Raji (cell line): Measurements from ENCODE around the gene ROR1.

Experiments
- POLR2A ChIP-seq: IDR thresholded peaks from 2 replicates; pipeline ENCODE4 v1.6.1; 2011; ENCODE audit warnings: low read depth, low read length, control low read depth; ENCODE audit not compliant: insufficient read depth

ROR1 gene

DNA sequence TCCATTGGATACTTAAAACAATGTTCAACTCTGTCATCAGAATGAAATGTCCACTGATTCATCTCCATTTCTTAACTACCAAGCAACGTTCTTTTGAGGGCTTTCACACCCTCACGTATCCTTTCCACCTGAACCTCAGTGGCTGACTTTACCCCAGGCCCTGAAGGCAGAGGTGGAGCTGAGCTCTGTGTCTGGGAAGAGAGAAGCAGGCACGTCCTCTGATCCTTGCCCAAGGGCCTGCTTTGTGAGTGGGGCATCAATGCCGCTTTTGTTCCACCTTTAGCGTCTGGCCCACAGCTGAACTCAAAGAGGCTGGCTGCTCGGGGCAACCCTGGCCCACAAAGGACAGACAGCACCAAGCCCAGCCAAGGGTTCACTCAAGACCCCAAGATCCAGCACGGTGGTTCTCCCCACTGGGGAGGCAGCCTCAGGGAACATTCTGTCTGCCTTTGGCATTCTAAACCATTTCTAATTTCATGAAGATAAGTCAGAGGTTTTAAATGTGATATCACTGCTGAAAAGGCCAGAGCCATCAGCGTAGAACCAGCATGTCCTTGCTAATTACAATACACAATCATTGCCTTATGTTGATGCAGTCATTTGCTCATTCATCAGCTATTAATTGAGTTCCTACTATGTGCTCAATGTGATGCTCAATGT, 303.6 kb downstream of the ROR1 start:
- no peak for TF ChIP-seq POLR2A

DNA sequence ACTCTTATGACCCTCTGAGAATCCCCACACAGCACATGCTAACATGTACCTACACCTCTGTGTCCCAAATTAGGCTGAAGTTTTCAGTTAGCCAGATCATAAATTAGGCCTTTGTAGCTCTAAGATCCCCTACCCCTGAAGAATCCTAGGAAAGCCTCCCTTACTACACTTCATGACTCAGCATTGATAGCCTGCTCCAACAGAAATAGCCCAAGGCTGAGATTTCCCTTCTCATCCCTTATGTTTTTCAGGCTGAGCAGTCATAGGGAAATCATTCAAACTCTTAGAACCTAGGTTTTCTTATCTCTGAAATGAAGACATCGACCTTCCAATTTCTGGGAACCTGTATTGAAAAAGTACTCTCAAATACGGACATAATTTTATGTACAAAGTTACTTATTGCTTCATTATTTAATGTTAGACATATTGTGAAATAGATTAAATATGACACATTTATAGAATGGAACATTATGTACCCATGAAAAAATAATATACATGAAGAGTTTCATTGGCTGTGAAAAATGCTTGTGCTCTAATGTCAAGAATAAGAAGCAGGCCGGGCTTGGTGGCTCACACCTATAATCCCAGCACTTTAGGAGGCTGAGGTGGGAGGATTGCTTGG, 307.2 kb downstream of the ROR1 start:
- no peak for TF ChIP-seq POLR2A

DNA sequence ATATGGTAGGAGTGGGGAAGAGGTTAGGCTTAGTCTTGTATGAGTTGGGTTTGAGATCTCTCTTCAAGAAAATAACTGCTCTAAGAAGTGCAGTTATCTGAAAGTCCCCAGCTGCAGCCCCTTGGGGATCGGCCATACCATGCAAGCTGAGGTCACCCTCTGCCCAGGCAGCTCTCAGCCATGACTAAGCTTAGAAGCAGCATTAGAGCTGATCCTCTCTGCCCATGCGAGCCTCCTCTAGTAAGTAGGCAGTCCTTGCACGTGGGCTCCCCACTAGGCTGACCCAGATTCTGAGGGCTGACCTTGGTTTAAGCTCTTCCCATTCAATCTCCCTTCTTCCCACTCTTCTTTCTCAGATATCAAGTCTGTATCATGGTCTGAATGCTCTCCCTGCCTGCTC, 308.6 kb downstream of the ROR1 start:
- no peak for TF ChIP-seq POLR2A

DNA sequence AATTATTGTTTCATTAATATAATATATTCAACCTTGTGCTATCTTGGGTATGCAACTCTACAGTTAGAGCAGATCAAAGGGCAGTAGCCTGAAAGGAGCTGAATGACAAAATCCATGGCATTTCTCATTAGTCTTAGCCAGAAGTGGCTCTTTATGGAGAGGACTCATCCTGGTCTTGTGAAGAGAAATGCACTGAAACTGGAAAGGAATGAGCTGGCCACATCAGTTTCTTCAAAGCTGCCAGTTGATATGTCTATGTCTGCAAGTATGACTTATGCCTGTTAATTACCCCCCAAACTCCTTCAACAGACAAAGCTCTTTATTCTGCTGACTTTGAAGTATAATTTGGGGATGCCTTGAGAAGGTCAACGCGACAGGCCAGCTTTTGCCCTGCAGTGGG, 310.6 kb downstream of the ROR1 start:
- TF ChIP-seq POLR2A, result no peak

DNA sequence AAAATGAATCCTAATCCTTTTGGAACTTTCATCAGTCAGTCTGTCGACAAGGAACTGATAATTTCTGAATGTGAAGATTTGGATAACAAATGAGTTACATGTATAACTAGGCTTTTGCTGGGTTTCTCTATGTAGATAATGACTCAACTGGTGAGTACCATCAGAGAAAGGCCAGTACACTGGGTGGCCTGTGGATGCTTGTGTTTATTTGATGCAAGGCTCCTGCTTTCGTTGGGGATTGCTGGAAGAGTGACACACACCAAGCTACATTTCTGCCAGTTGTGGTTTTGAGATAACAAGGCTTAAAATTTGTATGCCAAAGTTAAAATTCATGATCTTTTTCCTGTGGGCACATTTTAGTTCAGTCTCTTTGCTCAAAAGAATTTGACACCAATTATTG, 314.0 kb downstream of the ROR1 start:
- no peak for TF ChIP-seq POLR2A

DNA sequence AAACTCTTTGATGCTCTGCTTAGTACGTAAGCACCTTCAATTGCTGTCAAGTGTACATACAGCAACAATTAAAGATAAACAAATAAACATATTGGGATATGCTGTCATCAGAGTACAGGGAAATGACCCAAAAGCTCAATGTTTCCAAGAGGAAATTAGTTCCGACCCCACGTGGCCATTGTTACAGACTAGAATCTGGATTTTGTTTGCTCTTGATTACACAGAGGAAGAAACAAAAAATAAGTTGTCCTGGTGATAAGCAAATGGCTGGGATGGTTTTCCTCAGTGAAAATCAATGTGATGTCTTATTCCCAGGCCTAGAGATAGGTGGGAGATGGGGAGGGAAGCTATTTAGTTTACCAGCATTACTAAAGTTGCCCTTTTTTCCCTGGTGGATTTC, 316.6 kb downstream of the ROR1 start:
- TF ChIP-seq POLR2A, result no peak

DNA sequence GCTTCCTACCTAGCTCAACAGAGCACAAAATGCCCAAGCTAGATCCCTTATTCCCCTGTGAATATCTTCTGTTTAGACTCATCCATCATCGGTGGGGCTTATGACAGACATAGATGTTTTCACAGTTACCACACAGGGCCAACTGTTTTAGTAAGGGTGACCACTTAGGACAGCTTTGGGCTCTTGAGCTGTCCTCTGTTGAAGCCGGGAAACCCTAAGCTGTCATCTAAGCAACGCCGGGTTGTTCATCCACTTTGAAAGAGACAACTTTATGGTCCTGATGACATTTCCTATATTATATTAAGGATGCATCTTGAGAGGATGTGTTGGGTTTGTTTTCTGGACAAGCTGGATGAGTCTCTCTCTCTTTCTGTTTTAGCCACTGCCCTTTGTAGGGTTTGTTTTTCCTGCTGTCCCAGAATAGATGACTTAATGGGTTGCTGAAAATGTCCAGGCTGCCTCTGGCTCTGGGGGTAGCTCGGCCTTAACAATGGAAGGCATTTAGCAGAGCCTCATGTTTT, 319.1 kb downstream of the ROR1 start:
- TF ChIP-seq POLR2A, result no peak

DNA sequence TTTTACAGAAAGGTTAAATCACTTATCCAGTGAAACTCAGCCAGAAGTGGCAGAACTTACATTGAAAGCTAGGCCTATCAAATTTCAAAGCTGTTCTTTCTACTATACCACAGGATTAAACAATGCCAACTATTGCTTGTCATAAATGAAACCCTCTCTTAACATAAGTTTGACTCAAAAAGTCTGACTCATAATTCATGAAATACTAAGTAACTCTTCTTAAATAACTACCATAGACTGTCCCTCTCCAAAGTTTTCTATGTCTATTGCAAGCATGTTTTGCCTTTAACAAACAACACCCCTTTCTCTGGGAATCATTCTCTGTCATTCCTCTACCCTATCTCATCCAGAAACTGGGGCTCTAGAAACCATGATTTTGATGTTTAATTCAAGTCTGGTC, 320.1 kb downstream of the ROR1 start:
- TF ChIP-seq POLR2A, result no peak

DNA sequence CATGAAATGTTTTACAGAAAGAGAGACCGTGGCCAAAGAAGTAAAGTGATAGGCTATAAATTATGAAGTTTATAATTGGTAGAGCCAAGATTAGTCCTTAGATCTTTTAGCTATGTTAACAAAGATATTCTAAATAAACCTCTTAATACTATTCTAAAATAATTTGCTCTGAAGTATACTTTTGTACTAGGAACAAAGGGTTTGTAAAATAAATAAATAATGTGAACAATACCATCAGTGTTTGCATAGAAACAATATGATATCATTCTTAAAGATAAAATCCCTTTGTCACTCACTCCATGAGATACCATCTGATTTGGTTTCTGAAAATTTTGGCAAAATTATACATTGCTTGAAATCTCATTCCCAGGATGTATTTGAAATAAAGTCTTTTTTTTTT, 322.0 kb downstream of the ROR1 start:
- no peak for TF ChIP-seq POLR2A

DNA sequence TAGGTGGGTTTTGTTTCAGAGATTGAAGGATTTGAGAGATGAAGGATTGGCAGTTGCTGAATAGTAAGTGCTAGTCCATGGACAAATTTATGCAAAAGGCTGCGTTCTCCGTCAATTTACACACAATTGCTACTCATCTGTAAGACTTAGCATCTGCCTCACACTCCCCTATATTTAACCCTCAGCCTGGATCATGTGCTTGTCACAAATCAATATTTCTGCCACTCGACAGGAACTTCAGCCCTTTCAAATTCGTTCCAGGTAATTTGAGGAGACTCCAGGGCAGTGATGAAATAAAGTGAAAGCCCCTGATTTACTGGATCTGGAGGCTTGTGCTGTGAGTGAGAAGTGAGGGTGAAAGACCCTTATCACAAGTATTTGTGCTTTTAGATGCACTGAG, 324.0 kb downstream of the ROR1 start:
- TF ChIP-seq POLR2A, result no peak

DNA sequence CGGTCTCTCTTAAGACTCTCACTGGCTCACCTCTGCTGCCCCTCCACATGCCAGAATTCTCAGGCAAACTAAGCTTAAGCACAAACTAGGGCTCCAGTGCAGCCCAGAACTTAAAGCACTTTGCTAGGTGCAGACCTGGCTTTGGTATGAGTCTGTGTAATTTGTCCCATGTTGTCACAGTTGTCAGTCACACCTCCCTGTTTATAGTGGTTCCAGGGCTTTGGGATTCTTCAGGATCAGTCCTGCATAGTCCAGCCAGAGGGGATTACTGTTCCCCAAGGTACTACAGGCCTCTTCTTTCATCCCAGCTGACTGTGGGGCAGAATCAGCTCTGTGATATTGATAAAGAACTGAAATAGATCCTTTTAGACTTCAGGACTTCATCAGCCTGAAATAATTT, 324.6 kb downstream of the ROR1 start:
- TF ChIP-seq POLR2A, result no peak

DNA sequence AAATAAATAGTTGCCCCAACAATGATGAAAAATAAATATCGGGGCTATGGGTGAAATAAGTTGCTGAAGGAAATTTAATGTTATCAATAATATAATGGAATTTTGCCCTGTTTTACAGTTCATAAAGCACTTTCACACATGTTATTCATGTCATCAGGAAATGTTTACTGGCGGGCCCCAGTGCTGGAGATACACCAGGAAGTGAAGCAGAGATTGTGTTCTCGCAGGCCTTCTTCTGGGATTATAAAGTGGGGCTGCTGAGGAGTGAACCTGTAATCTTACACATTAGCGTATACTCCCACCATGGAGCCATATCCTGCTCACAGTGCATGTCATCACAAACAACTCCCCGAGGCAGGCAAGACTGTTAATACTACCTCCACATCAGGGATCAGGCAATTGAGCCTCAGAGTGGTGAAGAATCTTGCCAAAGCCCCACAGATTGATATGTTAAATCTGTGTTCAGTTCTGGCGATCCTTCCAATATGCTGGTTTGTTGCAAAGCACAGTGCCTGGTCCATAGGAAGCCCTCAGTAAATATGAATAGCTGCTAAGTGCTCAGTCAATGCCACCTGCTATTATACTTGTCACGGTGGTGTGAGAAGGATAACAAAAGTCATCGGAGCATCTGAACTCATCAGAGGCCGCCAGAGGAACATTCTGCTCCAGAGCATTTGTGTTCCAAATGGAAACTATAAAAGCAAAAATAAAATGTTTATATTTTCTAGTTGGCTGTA, 325.2 kb downstream of the ROR1 start:
- no peak for TF ChIP-seq POLR2A

DNA sequence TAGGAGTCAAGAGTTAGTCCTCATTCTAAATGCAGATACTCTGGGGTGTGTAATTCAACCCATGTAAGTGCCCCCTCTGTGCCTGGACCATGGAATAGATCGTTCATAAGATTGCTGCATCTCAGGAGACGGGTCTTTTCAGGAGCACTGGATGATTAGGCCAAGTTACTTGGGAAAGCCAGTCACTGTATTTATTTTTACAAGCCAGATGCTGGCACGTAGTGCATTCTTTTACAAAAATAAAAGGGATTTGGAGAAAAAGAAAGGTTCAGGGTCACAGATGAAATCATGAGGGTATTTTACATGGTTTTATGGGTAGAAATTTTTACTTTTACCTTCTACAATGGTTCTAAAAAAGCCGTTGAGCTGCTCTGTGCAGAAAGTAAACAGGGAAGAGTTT, 327.0 kb downstream of the ROR1 start:
- no peak for TF ChIP-seq POLR2A

DNA sequence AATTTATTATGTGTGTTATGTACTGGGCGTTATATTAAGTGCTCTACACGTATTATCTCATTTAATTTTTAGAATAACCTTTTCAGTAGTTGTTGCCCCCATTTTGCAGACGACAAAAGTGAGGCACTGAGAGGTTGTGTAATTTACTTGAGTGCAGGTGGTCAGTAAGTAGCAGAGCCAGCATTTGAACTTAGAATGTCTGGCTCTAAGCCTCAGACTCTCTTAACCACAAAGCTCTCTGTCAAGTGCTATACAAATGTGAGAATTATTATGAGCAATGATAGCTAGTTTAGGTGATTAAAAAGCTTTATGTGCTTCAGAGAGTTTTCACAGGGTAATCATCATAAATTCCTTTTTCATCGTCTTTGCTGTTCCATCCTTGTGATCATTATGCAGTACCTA, 333.3 kb downstream of the ROR1 start:
- TF ChIP-seq POLR2A, result no peak

DNA sequence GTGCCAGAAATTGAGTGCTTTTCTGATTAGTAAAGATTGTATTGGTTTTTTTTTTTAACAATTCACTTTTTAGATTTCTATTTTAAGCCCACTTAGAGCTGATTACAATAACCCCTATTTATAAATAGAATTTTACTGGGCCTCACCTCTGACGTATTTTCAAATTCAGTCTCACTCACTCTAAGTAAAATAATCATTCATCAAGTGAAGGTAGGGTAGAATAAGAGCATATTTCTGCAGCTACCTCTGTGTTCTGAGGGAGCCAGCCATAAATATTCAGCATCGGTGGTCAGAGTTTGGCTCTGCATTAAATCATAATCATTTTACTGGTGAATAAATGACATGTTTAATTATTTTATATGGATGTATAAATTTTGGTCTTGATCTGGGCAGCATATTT, 333.8 kb downstream of the ROR1 start:
- TF ChIP-seq POLR2A, result no peak

DNA sequence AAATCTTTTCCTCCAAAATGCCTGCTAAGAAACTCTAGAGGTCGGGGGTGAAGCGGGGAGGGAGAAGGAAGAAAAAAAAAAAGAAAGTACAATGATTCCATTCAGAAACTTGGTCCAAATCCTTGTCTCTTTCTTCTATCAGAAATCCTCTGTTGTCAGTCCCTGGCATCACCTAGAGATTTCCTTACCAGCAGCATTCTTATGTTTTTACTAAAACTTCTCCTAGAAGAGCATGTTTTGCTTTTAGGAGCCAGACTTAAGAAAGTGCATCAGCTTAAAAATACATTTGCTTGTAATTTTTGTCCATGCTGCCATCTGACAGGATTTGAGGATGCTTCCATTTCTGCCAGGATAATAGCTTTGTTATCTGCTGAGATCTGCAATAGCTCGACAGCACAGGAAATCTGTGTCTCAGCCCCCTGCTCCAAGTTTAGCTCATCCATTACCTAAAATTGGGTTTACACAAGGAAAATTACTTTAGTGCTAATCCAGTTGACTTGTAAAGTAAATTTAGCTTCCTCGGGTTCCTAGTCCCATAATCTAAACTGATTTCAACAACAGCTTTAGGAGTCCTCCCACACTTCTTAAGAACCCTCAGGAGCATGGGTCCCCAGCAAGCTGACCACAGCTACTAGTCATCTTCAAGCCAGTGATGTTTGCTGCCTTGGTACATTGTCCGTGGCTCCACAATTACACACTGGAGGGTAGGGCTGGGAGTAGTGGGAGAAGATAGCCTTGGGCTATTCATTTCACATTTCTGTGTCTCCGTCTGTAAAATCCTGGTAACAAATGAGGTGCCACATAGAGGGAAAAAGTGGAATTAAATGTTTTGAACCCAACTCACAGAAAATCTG, 337.3 kb downstream of the ROR1 start:
- TF ChIP-seq POLR2A, result no peak

DNA sequence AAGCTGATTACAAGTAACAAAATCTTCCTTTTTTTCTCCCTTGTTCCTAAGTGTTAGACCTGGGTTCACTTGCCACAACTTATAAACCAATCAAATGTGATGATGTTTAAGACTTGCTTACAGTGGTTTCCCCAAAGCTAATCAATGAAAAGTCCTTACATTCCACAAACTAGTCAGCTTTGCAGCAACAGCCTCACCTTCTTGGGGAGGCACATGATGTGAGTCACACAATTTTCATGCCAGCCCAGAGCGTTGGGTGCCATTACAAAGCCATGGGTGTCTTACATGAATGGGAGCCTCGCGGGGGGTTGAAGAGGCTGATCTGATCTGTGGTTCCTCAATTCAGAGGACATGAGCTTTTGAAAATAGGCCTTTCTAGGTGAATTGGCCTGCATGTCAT, 338.0 kb downstream of the ROR1 start:
- no peak for TF ChIP-seq POLR2A
